ENCODE measurements around the gene GRM8.

- TF ChIP-seq CTCF (conservative IDR thresholded peaks at IDR 0.05; ENCODE audit: low read length) (no peak), EZH2phosphoT487 (IDR thresholded peaks at IDR 0.05; ENCODE audit: borderline replicate concordance) (no peak)
Measured at GRCh38 chr7:126839624-126840023, 413.1 kb downstream of the GRM8 start.
